Astrocyte of the cerebellum (primary cell): ENCODE data around the gene PLAC8.
"Not testable (repeated sequence)": the region's sequence is repeated elsewhere in the genome, so short reads cannot be mapped to it uniquely, and the experiment has no call there.

ENCODE experiments used
- DNase-seq: peaks from one replicate; pipeline ENCODE4 v3.0.0-alpha.2; 2011; ENCODE audit warnings: low read depth
- H3K4me3 ChIP-seq: 2 replicates; pipeline ENCODE4 v1.5.1; 2011; ENCODE audit warnings: mild to moderate bottlenecking, low read depth, low read length, moderate library complexity
- in situ Hi-C: cut with HindIII; loops from 2 replicates; pipeline ENCODE4 v1.10.0; 2017; ENCODE audit warnings: low sequenced_read_pairs
- TF ChIP-seq, protein P1 (sequence below): IDR thresholded peaks from 2 replicates; pipeline ENCODE4 v1.5.1; 2012; ENCODE audit warnings: low read length, low read depth, moderate library complexity, mild to moderate bottlenecking; ENCODE audit errors: missing control alignments

Gene PLAC8

DNA sequence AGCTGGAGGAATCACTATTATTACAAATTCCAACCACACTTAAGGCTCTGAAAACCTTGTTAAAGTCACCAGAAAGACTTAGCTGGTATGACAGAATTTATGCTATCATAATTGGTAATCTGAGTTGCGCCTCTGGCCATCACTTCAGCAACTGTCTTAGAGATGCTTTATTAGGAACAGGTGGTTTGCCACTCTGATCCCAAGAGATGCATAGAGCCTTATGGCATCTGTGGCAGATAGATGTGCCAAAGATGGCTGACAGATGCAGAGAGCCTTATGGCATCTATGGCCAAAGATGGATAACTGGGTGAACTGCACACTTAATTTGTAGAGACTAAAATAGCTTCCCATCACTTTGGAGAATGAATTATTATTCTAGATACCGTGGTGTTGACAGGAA is 32.3 kb upstream of the PLAC8 start:
- in situ Hi-C loops, result no loop called here
- no peak for DNase-seq
- H3K4me3 ChIP-seq, result no peak overlapping the region
- TF ChIP-seq, protein P1, sequence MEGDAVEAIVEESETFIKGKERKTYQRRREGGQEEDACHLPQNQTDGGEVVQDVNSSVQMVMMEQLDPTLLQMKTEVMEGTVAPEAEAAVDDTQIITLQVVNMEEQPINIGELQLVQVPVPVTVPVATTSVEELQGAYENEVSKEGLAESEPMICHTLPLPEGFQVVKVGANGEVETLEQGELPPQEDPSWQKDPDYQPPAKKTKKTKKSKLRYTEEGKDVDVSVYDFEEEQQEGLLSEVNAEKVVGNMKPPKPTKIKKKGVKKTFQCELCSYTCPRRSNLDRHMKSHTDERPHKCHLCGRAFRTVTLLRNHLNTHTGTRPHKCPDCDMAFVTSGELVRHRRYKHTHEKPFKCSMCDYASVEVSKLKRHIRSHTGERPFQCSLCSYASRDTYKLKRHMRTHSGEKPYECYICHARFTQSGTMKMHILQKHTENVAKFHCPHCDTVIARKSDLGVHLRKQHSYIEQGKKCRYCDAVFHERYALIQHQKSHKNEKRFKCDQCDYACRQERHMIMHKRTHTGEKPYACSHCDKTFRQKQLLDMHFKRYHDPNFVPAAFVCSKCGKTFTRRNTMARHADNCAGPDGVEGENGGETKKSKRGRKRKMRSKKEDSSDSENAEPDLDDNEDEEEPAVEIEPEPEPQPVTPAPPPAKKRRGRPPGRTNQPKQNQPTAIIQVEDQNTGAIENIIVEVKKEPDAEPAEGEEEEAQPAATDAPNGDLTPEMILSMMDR, result no peak

DNA sequence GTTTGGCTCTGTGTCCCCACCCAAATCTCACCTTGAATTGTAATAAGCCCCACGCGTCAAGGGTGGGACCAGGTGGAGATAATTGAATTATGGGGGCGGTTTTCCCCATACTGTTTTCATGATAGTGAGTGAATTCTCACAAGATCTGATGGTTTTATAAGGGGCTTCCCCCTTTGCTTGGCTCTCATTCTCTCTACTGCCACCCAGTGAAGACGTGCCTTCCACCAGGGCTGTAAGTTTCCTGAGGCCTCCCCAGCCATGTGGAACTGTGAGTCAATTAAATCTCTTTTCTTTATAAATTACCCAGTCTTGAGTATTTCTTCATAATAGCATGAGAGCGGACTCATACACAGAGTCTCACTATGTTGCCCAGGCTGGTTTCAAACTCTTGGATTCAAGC is 31.2 kb upstream of the PLAC8 start:
- in situ Hi-C loops, H3K4me3 ChIP-seq, DNase-seq: not testable (repeated sequence)

DNA sequence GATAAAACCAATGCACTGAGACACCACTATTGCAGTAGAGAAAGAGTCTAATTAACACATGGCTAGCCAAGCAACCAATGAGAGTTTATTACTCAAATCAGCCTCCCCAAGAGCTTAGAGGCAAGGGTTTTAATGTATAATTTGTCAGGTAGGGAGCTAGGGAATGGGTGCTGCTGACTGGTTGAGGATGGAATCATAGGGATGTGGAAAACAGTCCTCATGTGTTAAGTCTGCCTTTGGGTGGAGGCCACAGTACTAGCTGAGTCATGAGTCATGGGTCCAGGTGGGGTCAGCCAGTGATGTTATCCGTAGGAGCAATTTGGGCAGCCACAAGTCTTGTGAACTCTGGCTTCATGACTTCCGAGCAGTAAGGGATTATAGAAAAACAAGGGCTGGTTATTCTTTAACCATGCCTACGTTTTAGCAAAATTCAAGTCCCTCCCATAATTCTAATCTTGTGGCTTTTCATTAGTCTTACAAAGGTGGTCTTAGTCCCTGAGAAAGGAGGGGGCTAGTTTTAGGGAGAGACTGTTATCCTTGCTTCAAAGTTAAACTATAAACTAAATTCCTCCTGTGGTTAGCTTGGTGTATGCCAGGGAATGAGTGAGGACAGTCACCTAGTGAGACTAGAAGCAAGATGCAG is 25.1 kb upstream of the PLAC8 start:
- DNase-seq, result no peak
- in situ Hi-C loops, result no loop called here
- TF ChIP-seq, protein P1, result no peak
- H3K4me3 ChIP-seq, result no peak overlapping the region

DNA sequence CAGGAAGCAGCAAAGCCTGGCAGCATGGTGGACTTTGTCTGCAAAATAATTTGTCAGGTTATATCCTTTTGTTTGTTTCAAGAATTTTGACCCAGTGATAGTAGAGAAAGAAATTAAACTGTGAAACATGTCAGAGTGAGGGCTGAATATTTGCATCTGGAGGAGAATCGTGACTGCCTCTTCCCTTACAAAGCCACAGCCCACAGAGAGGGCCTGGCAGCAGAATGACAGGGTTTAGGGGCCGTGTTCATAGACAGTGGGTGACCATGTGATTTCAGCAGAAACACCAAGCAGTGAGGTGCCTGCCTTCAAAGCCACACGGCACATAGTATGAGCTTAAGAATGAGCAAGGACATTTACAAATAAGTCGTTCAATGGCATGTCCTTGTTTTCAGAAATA is 24.4 kb upstream of the PLAC8 start:
- TF ChIP-seq, protein P1, result no peak
- no peak overlapping the region for H3K4me3 ChIP-seq
- DNase-seq, result no peak
- in situ Hi-C loops, result no loop called here

DNA sequence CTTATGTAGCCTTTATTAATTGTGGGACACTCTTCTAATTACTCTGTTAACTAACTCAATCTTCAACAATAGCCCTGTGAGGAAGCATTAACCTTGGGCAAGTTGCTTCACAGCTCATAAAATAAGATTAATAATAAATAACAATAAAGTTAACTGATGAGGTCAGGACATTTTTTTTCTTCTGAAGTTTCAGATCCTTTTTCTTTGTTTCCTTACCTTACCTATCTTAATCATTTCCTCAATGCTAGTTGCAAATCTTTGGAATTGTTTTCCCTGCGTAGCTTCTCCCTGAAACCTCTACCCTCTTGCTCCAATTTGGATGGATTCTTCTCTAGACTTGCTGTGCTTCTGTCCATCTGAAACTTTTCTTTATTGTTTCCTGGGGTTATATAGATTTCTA is 17.5 kb upstream of the PLAC8 start:
- H3K4me3 ChIP-seq, result no peak overlapping the region
- TF ChIP-seq, protein P1, result no peak
- in situ Hi-C loops, result no loop called here
- DNase-seq, result no peak

DNA sequence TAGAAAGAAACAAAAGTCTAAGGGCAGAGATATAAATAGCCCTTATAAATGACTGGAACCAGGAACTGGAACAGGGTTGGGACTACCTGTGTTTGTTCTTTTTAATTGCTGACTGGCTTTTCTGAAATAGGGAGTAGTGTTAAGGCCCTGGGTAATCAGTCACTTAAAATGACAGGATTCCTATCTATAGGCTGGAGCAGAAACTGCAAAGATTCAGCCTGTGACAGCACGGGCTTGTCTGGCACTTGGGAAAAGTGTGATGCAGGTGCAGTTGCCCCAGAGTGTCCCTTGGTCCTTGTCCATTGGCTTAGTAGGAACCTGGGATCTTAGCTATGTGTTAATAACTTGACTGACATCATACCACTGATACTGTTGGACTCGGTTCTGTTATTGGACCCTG is 14.7 kb upstream of the PLAC8 start:
- TF ChIP-seq, protein P1, result no peak
- no peak for DNase-seq
- in situ Hi-C loops, result no loop called here
- no peak overlapping the region for H3K4me3 ChIP-seq

DNA sequence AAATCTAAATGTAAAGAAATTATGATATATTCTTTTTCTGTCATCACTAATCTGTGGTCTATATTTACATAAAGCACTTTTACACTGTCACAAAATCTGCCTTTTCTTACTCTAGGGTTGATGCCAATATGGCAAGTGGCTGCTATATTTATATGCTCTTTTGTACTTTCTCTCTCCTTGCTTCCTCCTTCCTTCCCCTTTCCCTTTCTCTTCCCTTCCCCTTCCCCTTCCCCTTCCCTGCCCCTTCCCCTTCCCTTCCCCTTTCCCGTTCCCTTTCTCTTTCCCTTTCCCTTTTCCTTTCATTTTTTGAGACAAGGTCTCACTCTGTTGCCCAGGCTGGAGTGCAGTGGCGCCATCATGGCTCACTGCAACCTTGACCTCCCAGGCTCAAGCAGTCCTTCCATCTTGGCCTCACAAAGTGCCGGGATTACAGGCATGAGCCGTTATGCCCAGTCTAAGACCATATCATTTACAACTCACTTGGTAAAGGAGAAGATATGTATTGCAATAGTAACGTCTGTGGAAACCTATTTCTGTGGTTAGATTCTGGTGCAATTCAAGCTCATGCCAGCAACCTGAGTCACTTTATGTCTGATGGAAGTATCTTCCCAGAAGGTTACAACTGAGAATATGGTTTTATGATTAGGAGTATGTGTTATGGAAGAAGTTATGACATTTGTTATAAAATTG is 13.9 kb upstream of the PLAC8 start:
- peak; percentile 53 for DNase-seq
- TF ChIP-seq, protein P1, result no peak
- no peak overlapping the region for H3K4me3 ChIP-seq
- in situ Hi-C loops, result no loop called here
